NCI-H2081 (cell line): Measurements from ENCODE around the gene TBC1D32.
"Not testable (repeated sequence)": the region's sequence is repeated elsewhere in the genome, so short reads cannot be mapped to it uniquely, and the experiment has no call there.

Source experiments
- DNase-seq, 2 experiments: peaks; one replicate each; lab custom pipeline; 2025; lab: John Stamatoyannopoulos, UW

The TBC1D32 gene

DNA sequence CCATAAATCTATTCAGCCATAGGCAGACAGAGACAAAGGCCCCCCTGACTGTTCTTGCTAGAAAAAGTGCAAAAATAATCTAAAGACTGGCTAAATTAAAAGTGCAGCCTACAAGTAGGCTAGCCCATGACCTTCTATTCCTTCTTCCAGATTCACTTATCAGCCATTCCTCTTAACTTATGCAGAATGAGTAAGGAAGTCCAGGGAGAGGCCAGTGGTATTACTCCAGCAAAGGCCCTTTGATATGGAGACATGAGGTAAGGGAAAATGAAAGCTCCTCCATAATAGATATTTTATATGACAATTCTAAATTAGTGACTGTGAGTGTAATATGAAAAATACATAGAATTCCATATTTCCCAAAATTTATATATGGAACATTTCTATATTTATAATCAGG lies 199.4 kb downstream of the TBC1D32 start:
- no peak for DNase-seq

- no peak for DNase-seq
Measured at GRCh38 chr6:121124600-121124999, 209.7 kb downstream of the TBC1D32 start.

- DNase-seq, result no peak
Measured at GRCh38 chr6:121112356-121112755, 221.9 kb downstream of the TBC1D32 start.

DNA sequence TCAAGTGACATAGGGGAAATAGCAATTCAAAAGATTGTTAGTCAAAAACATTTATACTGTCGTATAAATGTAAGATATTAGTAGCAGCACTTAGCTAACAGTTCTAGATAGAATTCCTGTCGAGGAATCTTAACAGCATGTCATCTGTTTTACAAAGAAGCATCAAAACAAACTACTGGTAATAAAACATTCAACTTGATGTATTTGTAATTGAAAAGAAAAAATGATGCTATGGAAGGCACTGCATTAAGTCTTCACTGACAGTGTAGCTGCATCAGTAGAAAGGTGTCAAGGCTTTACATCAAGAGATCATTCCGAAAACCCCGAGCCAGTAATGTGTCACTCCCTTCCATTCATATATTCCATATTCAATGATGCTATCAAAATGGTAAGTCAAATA lies 223.5 kb downstream of the TBC1D32 start:
- DNase-seq, result no peak

- no peak for DNase-seq
Measured at GRCh38 chr6:121106962-121107361, 227.3 kb downstream of the TBC1D32 start.

DNA sequence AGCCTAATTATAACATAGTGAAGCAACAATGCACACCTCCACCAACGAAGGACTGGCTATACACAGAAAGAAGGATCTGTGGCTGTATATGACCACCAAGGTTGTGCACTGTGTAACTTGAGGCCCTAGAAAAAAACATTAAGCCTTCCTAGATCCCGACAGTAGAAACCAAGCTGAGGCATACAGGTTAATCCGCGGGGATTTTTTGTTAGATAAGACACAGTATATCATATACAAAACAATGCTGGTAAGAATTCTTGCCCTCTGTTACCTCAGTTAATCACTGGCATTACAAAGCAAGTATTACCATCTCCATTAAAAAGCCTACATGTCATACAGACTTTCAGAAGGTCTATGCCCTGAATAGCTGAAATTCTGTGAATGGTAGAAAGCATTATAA lies 228.8 kb downstream of the TBC1D32 start:
- no peak for DNase-seq

GRCh38 chr6:121093928-121094327 lies 240.4 kb downstream of the TBC1D32 start:
- no peak for DNase-seq

DNA sequence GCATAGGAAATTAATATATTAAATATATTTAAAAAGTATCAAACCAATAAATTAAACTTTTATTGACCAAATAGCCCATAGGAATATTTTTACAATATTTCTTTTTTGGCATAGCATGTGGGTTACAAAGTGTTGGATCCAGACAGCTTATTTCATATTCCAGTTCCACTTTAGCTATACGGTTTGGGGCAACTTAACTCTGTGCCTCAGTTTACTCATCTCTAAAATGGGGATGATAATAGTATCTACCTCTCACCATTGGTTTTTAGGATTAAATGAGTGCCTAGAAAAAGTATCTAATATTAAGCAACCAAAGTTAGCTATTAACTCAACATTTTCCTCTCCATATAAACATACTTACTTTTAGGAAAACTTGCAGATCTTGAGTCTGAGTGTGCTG lies 243.8 kb downstream of the TBC1D32 start:
- DNase-seq, result no peak

DNA sequence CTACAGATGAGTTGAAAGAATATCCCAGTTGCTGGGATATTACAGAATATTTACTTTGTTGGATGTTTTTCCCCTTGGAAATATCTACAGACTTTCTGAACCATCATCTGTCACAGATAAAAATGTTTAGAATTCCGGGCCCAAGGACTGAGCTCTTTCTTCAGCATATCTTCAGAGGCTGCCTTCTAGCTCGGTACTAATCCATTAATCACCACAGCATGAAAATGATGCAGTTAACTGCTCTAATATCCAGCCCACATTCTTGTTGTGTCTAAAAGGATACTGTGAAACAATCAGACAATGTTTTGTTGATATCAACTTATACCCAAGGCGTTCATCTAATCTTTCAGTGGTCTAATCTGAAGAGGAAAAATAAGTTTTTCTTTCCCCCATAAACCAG lies 247.4 kb downstream of the TBC1D32 start:
- no peak for DNase-seq

GRCh38 chr6:121076119-121076518 lies 258.2 kb downstream of the TBC1D32 start:
- no peak for DNase-seq

GRCh38 chr6:121068749-121069148 lies 265.5 kb downstream of the TBC1D32 start:
- not testable (repeated sequence) for DNase-seq

- DNase-seq, result no peak
Measured at GRCh38 chr6:121067381-121067780, 266.9 kb downstream of the TBC1D32 start.

GRCh38 chr6:121064345-121064744 lies 269.9 kb downstream of the TBC1D32 start:
- no peak for DNase-seq

DNA sequence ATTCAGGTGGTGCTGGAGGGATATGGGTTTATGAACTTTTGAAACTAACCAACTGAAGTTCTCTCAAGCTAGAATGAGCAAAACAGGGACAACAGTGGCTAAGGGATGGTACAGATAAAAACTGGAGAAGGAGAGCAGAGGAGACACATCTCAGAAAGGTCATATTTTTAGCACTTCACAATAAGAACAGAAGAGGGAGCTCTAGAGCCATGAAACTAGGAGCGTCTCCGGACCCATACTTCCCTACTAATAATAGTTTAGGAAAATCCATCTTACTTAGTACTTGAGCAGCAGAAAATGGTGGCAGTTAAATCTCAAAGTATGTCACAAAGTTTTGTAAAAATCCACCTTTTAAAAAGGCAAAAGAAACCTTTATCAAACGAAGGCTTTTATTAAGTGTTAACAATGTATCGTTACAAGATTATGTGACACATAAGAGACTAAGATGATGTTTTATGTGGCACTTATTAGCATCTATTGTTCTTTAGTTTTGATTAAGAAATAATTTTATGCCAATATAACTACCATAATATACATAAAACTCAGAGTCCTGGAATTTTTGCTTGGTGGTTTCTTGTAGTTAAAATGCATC lies 278.6 kb downstream of the TBC1D32 start:
- DNase-seq, result peak; percentile 38 to 40

GRCh38 chr6:121048593-121048992 lies 285.7 kb downstream of the TBC1D32 start:
- DNase-seq, result not testable (repeated sequence)

DNA sequence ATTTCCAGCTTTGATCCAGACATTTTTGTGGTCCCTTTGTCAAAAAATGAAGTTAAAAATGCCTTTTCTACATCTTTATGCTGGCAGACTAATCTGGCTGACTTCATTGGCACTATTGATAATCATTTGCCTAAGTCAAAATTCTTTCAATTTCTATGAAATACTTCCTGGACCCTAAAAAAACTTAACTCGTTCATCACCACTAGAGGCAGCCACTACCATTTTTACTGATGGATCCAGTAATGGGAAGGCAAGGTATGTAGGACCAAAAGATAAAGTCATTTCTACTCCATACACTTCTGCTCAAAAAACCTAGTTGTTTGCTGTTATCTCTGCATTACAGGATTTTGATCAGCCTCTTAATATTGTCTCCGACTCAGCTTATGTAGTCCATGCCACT lies 289.4 kb downstream of the TBC1D32 start:
- DNase-seq, result not testable (repeated sequence)

- DNase-seq, result not testable (repeated sequence)
Measured at GRCh38 chr6:121043706-121044105, 290.6 kb downstream of the TBC1D32 start.

DNA sequence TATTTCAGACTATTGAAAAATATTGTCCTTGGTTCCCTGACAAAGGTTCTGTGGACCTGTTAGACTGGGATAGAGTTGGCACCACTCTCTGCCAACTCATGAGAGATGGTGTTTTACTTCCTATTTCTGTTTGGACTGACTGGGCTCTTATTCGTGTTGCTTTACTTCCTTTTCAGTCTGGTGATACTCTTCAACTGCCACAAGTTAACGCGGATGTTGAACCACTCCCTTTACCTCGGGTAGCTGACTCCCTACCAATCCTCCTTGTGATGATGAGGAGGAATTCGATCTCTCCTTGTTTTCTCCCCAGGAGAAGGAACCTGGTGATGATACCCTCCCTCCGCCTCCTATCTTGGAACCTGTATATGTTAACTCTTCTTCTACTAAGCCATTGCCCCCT lies 291.1 kb downstream of the TBC1D32 start:
- DNase-seq, result not testable (repeated sequence)

GRCh38 chr6:121042766-121043165 lies 291.5 kb downstream of the TBC1D32 start:
- no peak for DNase-seq

- no peak for DNase-seq
Measured at GRCh38 chr6:121040831-121041230, 293.4 kb downstream of the TBC1D32 start.

DNA sequence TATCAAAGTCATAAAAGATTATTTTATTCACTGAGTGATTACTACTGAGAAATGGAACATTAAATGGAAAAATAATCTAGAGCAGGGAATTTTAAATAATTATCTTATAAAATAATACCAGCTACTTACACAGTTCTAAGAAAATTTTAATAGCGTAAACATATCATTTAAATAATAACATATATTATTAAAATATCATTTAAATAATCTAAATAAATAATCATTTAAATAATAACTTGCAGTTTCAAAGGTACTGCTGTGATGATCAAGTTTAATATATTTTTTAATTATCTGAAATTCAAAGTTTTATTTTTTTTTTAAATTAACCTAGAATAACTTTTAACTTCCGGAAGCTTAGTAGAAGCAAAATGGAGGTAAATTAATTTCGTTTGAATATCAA lies 301.2 kb downstream of the TBC1D32 start:
- DNase-seq, result no peak

DNA sequence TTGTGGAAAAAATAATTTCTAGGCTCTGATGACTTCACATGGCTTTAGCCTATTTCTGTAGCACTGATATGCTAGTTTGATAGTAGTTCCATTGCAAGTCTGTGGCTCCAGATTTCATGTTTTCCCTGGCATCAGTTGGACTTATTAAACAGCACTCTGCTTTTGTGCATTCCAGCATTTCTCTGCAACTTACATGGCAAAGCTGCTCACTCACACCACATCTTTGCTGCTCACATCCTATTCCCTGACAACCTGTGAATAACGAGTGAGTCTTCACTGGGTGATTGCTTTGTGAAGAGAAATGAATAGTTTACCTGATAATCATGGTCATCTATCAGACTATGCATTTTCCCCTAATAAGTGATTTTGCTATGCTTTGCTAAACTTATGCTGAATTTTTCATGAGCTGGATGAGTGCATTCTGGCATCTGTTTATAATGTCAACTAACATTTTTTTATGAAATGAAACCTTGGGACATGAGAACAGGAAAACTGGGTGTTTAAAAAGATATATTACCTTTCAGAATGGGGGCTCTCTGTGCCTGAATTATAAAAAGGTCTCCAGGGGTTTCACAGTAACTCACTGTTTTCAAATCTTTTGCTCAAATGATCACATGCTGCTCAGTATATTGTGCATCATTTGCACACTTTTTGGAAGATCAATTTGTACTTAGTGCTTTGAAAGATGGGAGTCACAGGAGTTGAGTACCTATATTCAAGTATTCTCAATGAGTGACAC lies 301.8 kb downstream of the TBC1D32 start:
- DNase-seq, result no peak
